Endothelial cell (in vitro differentiated cells): Measurements from ENCODE around the gene XIRP2. TPM values are rescaled to one million over a fixed set of nuclear protein-coding genes. Genes with fewer than 3 reads are reported as not detected.

Experiments used
- DNase-seq: peaks from one replicate; pipeline ENCODE4 v3.0.0; 2021; ENCODE audit warnings: low spot score
- H3K27ac Mint-ChIP-seq: one replicate; pipeline ENCODE4 v1.8.0; 2021; ENCODE audit warnings: mixed read lengths, inconsistent platforms; ENCODE audit not compliant: unreplicated experiment
- H3K27me3 Mint-ChIP-seq: one replicate; pipeline ENCODE4 v1.8.0; 2021; ENCODE audit warnings: mild to moderate bottlenecking, moderate library complexity, mixed read lengths, inconsistent platforms; ENCODE audit not compliant: unreplicated experiment
- H3K36me3 Mint-ChIP-seq: one replicate; pipeline ENCODE4 v1.8.0; 2021; ENCODE audit warnings: mild to moderate bottlenecking, low read depth, mixed read lengths, inconsistent platforms; ENCODE audit not compliant: unreplicated experiment
- H3K4me1 Mint-ChIP-seq: one replicate; pipeline ENCODE4 v1.8.0; 2021; ENCODE audit warnings: mild to moderate bottlenecking, mixed read lengths, inconsistent platforms; ENCODE audit not compliant: unreplicated experiment
- H3K4me3 Mint-ChIP-seq: one replicate; pipeline ENCODE4 v1.8.0; 2021; ENCODE audit warnings: mild to moderate bottlenecking, mixed read lengths, inconsistent platforms; ENCODE audit not compliant: unreplicated experiment
- H3K9me3 Mint-ChIP-seq: one replicate; pipeline ENCODE4 v1.8.0; 2021; ENCODE audit warnings: mixed read lengths, inconsistent platforms; ENCODE audit not compliant: unreplicated experiment
- CTCF ChIP-seq: fragments of 200-600 bp; sonication (generic); IDR thresholded peaks from one replicate; pipeline ENCODE4 v1.5.0; 2021; ENCODE audit warnings: antibody characterized with exemption; ENCODE audit not compliant: unreplicated experiment
- total RNA-seq: library from RNA; stranded (reverse); fragmentation: NEBNext Ultra II Directional; extraction: Animal tissue kit (Norgen Biotek cat#: 25700); gene quantifications from one replicate; pipeline ENCODE4 v1.2.1, GENCODE V29; 2021; ENCODE audit not compliant: unreplicated experiment

The XIRP2 gene
- total RNA-seq, 1 donor from 2014 or later = 5.5 TPM

GRCh38 chr2:167209784-167210183 lies 321.5 kb downstream of the XIRP2 start:
- Mint-ChIP-seq H3K4me3 (no peak overlapping the region), H3K27ac (no peak overlapping the region), H3K4me1 (no peaks in the 10 kb centered on the region), H3K27me3 (no peaks in the 10 kb centered on the region), H3K9me3 (no peaks in the 10 kb centered on the region), H3K36me3 (no peaks in the 10 kb centered on the region)
- no peak for TF ChIP-seq CTCF
- no peak for DNase-seq

- H3K27me3 Mint-ChIP-seq = no peaks in the 10 kb centered on the region
- TF ChIP-seq CTCF = peak; percentile 95
- no peaks in the 10 kb centered on the region for H3K4me1 Mint-ChIP-seq
- H3K36me3 Mint-ChIP-seq = no peaks in the 10 kb centered on the region
- DNase-seq = peak; percentile 56
- H3K27ac Mint-ChIP-seq = no peak overlapping the region
- H3K9me3 Mint-ChIP-seq = no peaks in the 10 kb centered on the region
- no peak overlapping the region for H3K4me3 Mint-ChIP-seq
Measured at GRCh38 chr2:167212014-167212648, 323.9 kb downstream of the XIRP2 start.

DNA sequence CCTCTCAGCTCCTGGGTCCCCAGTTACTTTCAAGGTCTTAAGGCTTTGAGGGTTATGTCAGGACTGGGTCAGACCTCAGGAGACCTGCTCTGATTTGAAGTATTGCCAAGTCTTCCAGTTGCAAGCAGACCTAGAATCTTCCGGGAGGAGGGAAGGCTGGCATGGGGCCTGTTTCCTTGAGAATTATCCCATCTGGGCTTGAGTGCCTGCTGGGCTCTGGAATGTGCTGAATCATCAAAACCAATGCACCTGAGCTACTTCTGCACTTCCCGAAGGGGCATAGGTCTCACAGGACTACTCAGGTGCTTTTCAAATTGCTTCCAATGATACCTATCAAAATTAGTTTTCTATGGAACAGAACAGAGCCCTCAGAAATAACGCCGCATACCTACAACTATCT lies 327.3 kb downstream of the XIRP2 start:
- no peak for TF ChIP-seq CTCF
- Mint-ChIP-seq H3K27ac (no peak overlapping the region), H3K36me3 (no peaks in the 10 kb centered on the region), H3K9me3 (no peaks in the 10 kb centered on the region), H3K4me3 (no peak overlapping the region), H3K27me3 (no peaks in the 10 kb centered on the region), H3K4me1 (no peaks in the 10 kb centered on the region)
- no peak for DNase-seq

GRCh38 chr2:167237478-167237877 lies 349.2 kb downstream of the XIRP2 start:
- no peak for TF ChIP-seq CTCF
- Mint-ChIP-seq H3K36me3 (no peaks in the 10 kb centered on the region), H3K4me3 (no peak overlapping the region), H3K4me1 (no peaks in the 10 kb centered on the region), H3K27me3 (no peaks in the 10 kb centered on the region), H3K27ac (no peak overlapping the region), H3K9me3 (no peaks in the 10 kb centered on the region)
- no peak for DNase-seq

DNA sequence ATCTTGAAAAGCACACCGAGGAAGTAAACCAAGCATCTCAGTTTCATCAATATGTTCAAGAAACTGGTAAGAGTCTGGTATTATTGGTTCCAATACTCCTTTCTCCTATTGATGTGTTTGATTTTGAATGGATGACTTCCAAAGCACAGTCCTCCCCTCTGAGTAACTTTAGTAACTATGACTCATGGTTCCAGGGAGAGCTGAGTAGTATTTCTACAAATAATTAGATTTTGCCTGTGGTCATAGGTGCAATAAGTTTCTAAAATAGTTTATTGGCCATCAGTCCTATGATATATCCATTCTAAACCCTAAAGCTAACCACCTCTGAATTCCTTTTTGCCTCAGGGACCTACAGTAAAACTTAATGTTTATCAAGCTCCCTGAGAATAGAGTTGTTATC lies 352.4 kb downstream of the XIRP2 start:
- no peak for DNase-seq
- no peaks in the 10 kb centered on the region for H3K36me3 Mint-ChIP-seq
- H3K27ac Mint-ChIP-seq = no peak overlapping the region
- no peak overlapping the region for H3K4me3 Mint-ChIP-seq
- H3K27me3 Mint-ChIP-seq = no peaks in the 10 kb centered on the region
- H3K4me1 Mint-ChIP-seq = no peaks in the 10 kb centered on the region
- H3K9me3 Mint-ChIP-seq = no peaks in the 10 kb centered on the region
- TF ChIP-seq CTCF = no peak
